Endodermal cell (in vitro differentiated cells): ENCODE measurements around the gene VAPB. TPM values are rescaled to one million over a fixed set of nuclear protein-coding genes. Genes with fewer than 3 reads are reported as not detected.

Experiments
- DNase-seq: peaks from one replicate; pipeline ENCODE4 v3.0.0-alpha.2; 2017
- H3K27ac ChIP-seq: 2 replicates; pipeline ENCODE4 v1.5.1; 2013; ENCODE audit warnings: mild to moderate bottlenecking, low read depth, low read length, moderate library complexity
- H3K27me3 ChIP-seq: 2 replicates; pipeline ENCODE4 v1.6.1; 2013; ENCODE audit warnings: mild to moderate bottlenecking, low read length, moderate library complexity; ENCODE audit not compliant: insufficient read depth, control insufficient read depth, poor library complexity, severe bottlenecking
- H3K36me3 ChIP-seq: 2 replicates; pipeline ENCODE4 v1.7.0; 2013; ENCODE audit warnings: mild to moderate bottlenecking, low read length, moderate library complexity; ENCODE audit not compliant: control insufficient read depth, insufficient read depth
- H3K4me1 ChIP-seq: one replicate; pipeline ENCODE4 v1.7.0; 2013; ENCODE audit warnings: low read length; ENCODE audit not compliant: control insufficient read depth, insufficient read depth
- H3K4me3 ChIP-seq: 2 replicates; pipeline ENCODE4 v1.5.1; 2013; ENCODE audit warnings: mild to moderate bottlenecking, low read length, moderate library complexity
- H3K9ac ChIP-seq: 2 replicates; pipeline ENCODE4 v1.6.1; 2013; ENCODE audit warnings: mild to moderate bottlenecking, low read length, moderate library complexity; ENCODE audit not compliant: poor library complexity, severe bottlenecking; ENCODE audit errors: extremely low read depth
- H3K9me3 ChIP-seq: 2 replicates; pipeline ENCODE4 v1.6.1; 2013; ENCODE audit warnings: mild to moderate bottlenecking, low read length, moderate library complexity; ENCODE audit not compliant: control insufficient read depth
- H3K27ac Mint-ChIP-seq: 2 replicates; pipeline ENCODE4 v1.8.0; 2020; ENCODE audit warnings: mixed read lengths
- H3K27me3 Mint-ChIP-seq: 2 replicates; pipeline ENCODE4 v1.8.0; 2021; ENCODE audit warnings: mild to moderate bottlenecking, mixed read lengths; ENCODE audit not compliant: insufficient read depth
- H3K36me3 Mint-ChIP-seq: 2 replicates; pipeline ENCODE4 v1.8.0; 2020; ENCODE audit warnings: low read depth, mixed read lengths
- H3K4me1 Mint-ChIP-seq: 2 replicates; pipeline ENCODE4 v1.8.0; 2020; ENCODE audit warnings: mixed read lengths
- H3K4me3 Mint-ChIP-seq: 2 replicates; pipeline ENCODE4 v1.8.0; 2020; ENCODE audit warnings: mild to moderate bottlenecking, moderate library complexity, mixed read lengths
- H3K9me3 Mint-ChIP-seq: 2 replicates; pipeline ENCODE4 v1.8.0; 2020; ENCODE audit warnings: mild to moderate bottlenecking, mixed read lengths
- CTCF ChIP-seq: fragments of 200-600 bp; sonication (generic); conservative IDR thresholded peaks from 2 replicates; pipeline ENCODE4 v1.5.0; 2021; ENCODE audit warnings: antibody characterized with exemption, mild to moderate bottlenecking
- WGBS, 2 experiments: methylation state at CpG; one replicate each; pipeline versions ENCODE4 v1.1.5 to v1.1.7; 2013; ENCODE audit warnings: missing lambda C conversion rate in 2 of 2, mixed read lengths in 1 of 2; ENCODE audit not compliant: insufficient coverage in 1 of 2, insufficient read length in 1 of 2; 5-methylcytosine and 5-hydroxymethylcytosine counted together
- total RNA-seq, 2 donors: library from RNA; stranded (reverse); fragmentation: NEBNext Ultra II Directional in 1 of 2; extraction: Animal tissue kit (Norgen Biotek cat#: 25700) in 1 of 2; gene quantifications; 2 replicates in 1 of 2; 3 replicates in 1 of 2; pipeline ENCODE4 v1.2.1, GENCODE V29; 2021

VAPB gene
- total RNA-seq, 2 donors from 2014 or later, result 47.3 to 47.5 TPM

- no peak overlapping the region for H3K27ac Mint-ChIP-seq
- H3K27me3 Mint-ChIP-seq, result peaks cover 1% of the 10 kb centered on the region
These were observed 7.4 kb upstream of the VAPB start for GRCh38 chr20:58381627-58382026.

DNA sequence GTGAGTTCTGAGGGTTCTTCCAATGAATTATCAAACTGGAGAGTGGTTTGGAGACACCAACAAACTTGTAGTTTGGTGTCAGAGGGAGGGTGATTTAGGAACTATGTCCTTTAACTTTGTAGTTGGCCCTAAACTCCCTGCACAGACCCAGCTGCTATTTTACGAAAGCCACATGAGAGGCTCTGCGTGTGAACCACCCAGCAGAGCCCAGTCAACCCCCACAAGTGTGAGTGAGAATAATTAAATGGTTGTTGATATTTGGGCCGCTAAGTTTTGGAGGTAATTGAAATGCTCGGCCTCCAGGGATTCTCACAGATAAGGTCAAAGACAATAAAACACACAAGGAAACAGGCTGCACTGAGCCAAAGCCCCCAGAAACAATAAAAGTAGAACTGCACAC lies 6.9 kb upstream of the VAPB start:
- no peak overlapping the region for H3K4me3 Mint-ChIP-seq
- no peaks in the 10 kb centered on the region for H3K36me3 ChIP-seq
- peaks cover 4% of the 10 kb centered on the region for H3K4me1 Mint-ChIP-seq
- no peak overlapping the region for H3K27ac Mint-ChIP-seq
- peaks cover 5% of the 10 kb centered on the region for H3K36me3 Mint-ChIP-seq
- H3K27ac ChIP-seq, result no peak overlapping the region
- peaks cover 26% of the 10 kb centered on the region for H3K9me3 ChIP-seq
- H3K4me1 ChIP-seq, result no peaks in the 10 kb centered on the region
- no peaks in the 10 kb centered on the region for H3K27me3 ChIP-seq
- TF ChIP-seq CTCF, result no peak
- H3K9me3 Mint-ChIP-seq, result peaks cover 27% of the 10 kb centered on the region
- WGBS, 2 experiments, result 82 to 100% methylated on average over 2 to 4 of the region's 4 CpGs
- no peak overlapping the region for H3K9ac ChIP-seq
- no peak overlapping the region for H3K4me3 ChIP-seq
- DNase-seq, result no peak
- peaks cover under 1% of the 10 kb centered on the region for H3K27me3 Mint-ChIP-seq

More at GRCh38 chr20:58381627-58382026, 7.4 kb upstream of the VAPB start:
- no peaks in the 10 kb centered on the region for H3K27me3 ChIP-seq
- H3K9me3 ChIP-seq, result peaks cover 26% of the 10 kb centered on the region
- DNase-seq, result no peak
- Mint-ChIP-seq H3K36me3 (peaks cover 5% of the 10 kb centered on the region), H3K9me3 (peaks cover 25% of the 10 kb centered on the region), H3K4me3 (no peak overlapping the region), H3K4me1 (peaks cover 4% of the 10 kb centered on the region)
- no peak overlapping the region for H3K9ac ChIP-seq
- no peaks in the 10 kb centered on the region for H3K4me1 ChIP-seq
- H3K4me3 ChIP-seq, result no peak overlapping the region
- no peaks in the 10 kb centered on the region for H3K36me3 ChIP-seq
- 93 to 96% methylated on average over 2 to 7 of the region's 7 CpGs for WGBS, 2 experiments
- H3K27ac ChIP-seq, result no peak overlapping the region
- no peak for TF ChIP-seq CTCF

DNA sequence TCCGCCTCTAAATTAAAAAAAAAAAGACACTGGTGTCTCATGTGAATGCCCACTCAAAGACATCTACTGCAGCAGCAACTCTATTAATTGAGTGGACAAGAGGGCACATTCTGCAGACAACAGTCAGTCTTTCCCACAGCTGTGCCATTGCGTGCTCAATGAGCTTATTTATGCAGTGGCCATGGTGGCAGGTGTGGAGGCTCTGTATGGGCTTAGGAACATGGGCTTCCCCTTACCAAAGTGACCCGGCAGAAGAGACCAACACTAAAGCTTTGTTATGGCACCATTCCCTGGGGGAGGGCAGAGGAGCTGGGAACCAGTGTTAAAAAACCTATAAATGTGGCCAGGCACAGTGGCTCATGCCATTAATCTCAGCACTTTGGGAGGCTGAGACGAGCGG lies 4.2 kb upstream of the VAPB start:
- TF ChIP-seq CTCF, result no peak

More for the DNA sequence above, 4.2 kb upstream of the VAPB start:
- Histone ChIP-seq H3K4me3 (no peak overlapping the region), H3K9ac (no peak overlapping the region), H3K27ac (no peak overlapping the region), H3K9me3 (peaks cover 26% of the 10 kb centered on the region), H3K27me3 (no peaks in the 10 kb centered on the region), H3K4me1 (no peaks in the 10 kb centered on the region), H3K36me3 (no peaks in the 10 kb centered on the region)
- DNase-seq, result no peak
- H3K4me1 Mint-ChIP-seq, result peaks cover 2% of the 10 kb centered on the region
- H3K27ac Mint-ChIP-seq, result no peak overlapping the region
- no peak overlapping the region for H3K4me3 Mint-ChIP-seq
- H3K27me3 Mint-ChIP-seq, result no peaks in the 10 kb centered on the region
- peaks cover 25% of the 10 kb centered on the region for H3K9me3 Mint-ChIP-seq
- 79 to 87% methylated on average over 5 of the region's 5 CpGs for WGBS, 2 experiments
- H3K36me3 Mint-ChIP-seq, result peaks cover 6% of the 10 kb centered on the region
